ENCODE data around the gene NRG4.

Gene NRG4

DNA sequence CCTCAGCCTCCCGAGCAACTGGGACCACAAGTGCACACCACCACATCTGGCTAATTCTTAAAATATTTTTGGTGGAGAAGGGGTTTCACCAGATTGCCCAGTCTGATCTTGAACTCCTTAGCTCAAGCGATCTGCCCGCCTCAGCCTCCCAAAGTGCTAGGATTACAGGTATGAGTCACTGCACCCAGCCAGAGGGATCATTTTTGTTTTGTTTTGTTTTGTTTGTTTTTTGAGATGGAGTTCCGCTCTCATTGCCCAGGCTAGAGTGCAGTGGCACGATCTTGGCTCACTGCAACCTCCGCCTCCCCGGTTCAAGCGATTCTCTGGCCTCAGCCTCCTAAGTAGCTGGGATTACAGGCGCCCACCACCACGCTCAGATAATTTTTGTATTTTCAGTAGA is 42.0 kb upstream of the NRG4 start (continued):
- TF ChIP-seq, protein P1, sequence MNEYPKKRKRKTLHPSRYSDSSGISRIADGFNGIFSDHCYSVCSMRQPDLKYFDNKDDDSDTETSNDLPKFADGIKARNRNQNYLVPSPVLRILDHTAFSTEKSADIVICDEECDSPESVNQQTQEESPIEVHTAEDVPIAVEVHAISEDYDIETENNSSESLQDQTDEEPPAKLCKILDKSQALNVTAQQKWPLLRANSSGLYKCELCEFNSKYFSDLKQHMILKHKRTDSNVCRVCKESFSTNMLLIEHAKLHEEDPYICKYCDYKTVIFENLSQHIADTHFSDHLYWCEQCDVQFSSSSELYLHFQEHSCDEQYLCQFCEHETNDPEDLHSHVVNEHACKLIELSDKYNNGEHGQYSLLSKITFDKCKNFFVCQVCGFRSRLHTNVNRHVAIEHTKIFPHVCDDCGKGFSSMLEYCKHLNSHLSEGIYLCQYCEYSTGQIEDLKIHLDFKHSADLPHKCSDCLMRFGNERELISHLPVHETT (tag by site-specific recombination; IDR thresholded peaks at IDR 0.05): 0 out of 2 replicates have a peak, but pooled peaks have one; percentile 52
- TF ChIP-seq KLF8 (tag by site-specific recombination; IDR thresholded peaks at IDR 0.05): peak; percentile 50; the same call in 1 of the 2 replicates
- TF ChIP-seq ZFP69B (tag by site-specific recombination; IDR thresholded peaks at IDR 0.05): 0 out of 2 replicates have a peak, but pooled peaks have one; percentile 26
- peak; percentile 38; the same call in 1 of the 2 replicates for TF ChIP-seq ZNF366 (tag by site-specific recombination; conservative IDR thresholded peaks at IDR 0.05)
- 0 out of 2 replicates have a peak, but pooled peaks have one; percentile 19 for TF ChIP-seq SP7 (tag by site-specific recombination; IDR thresholded peaks at IDR 0.05)
- peak; percentile 23; the same call in 1 of the 2 replicates for TF ChIP-seq PRDM10 (tag by site-specific recombination; IDR thresholded peaks at IDR 0.05)
- TF ChIP-seq ZNF140 (tag by site-specific recombination; IDR thresholded peaks at IDR 0.05): peak; percentile 44; the same call in 1 of the 2 replicates
- TF ChIP-seq PATZ1 (tag by site-specific recombination; IDR thresholded peaks at IDR 0.05): peak; percentile 32; the same call in 1 of the 2 replicates
- TF ChIP-seq ZBTB17 (tag by site-specific recombination; IDR thresholded peaks at IDR 0.05): peak; percentile 82

GRCh38 chr15:76038512-76038911 is 26.3 kb upstream of the NRG4 start:
- H3K4me1 ChIP-seq (ENCODE audit: control insufficient read depth, insufficient read depth, low read length): no peaks in the 10 kb centered on the region
- H3K36me3 ChIP-seq (ENCODE audit: control insufficient read depth in 2 of 2, insufficient read depth in 1 of 2, low read length in 2 of 2): no peaks in the 10 kb centered on the region
- ChIA-PET POLR2A (no interaction called here), CTCF (no interaction called here)
- H3K9me3 ChIP-seq (ENCODE audit: control insufficient read depth, insufficient read depth, low read depth, low read length): no peaks in the 10 kb centered on the region
- TF ChIP-seq ZNF362 (tag by site-specific recombination; IDR thresholded peaks at IDR 0.05): no peak
- TF ChIP-seq ZNF138 (tag by site-specific recombination; IDR thresholded peaks at IDR 0.05; ENCODE audit: borderline replicate concordance): no peak
- H3K4me3 ChIP-seq (ENCODE audit: low read depth, low read length): no peak overlapping the region
- H3K27ac ChIP-seq (ENCODE audit: extremely low read depth, low read depth, low read length): no peak overlapping the region

- Histone ChIP-seq H3K27ac (ENCODE audit: extremely low read depth, low read depth, low read length) (no peak overlapping the region), H3K36me3 (ENCODE audit: control insufficient read depth in 2 of 2, insufficient read depth in 1 of 2, low read length in 2 of 2) (no peaks in the 10 kb centered on the region), H3K4me3 (ENCODE audit: low read depth, low read length) (no peak overlapping the region), H3K4me1 (ENCODE audit: control insufficient read depth, insufficient read depth, low read length) (no peaks in the 10 kb centered on the region), H3K9me3 (ENCODE audit: control insufficient read depth, insufficient read depth, low read depth, low read length) (no peaks in the 10 kb centered on the region)
- no peak for TF ChIP-seq ZNF426 (tag by site-specific recombination; IDR thresholded peaks at IDR 0.05)
- TF ChIP-seq SP3 (tag by site-specific recombination; IDR thresholded peaks at IDR 0.05): no peak
- TF ChIP-seq ZNF449 (tag by site-specific recombination; IDR thresholded peaks at IDR 0.05): no peak
- ChIA-PET CTCF (no interaction called here), POLR2A (no interaction called here)
Measured at GRCh38 chr15:76035593-76035992, 23.4 kb upstream of the NRG4 start.
